NCI-H1417 treated with DMSO at 0.1 percent for 48 hours (cell line): ENCODE measurements around the gene IKZF2.

Source experiments
- DNase-seq: peaks from one replicate; lab custom pipeline; 2025; lab: John Stamatoyannopoulos, UW

Gene IKZF2

GRCh38 chr2:213151437-213152064 is at the start of gene IKZF2:
Gene IKZF2 (minus strand): TSS chr2:213151612. CDS start chr2:213148629, 2,983 bp downstream.
- DNase-seq, result peak; percentile 58

GRCh38 chr2:213199871-213200270 is 48.5 kb upstream of the IKZF2 start:
- DNase-seq, result no peak

GRCh38 chr2:213189001-213189899 is 37.8 kb upstream of the IKZF2 start:
- DNase-seq, result peak; percentile 7

DNA sequence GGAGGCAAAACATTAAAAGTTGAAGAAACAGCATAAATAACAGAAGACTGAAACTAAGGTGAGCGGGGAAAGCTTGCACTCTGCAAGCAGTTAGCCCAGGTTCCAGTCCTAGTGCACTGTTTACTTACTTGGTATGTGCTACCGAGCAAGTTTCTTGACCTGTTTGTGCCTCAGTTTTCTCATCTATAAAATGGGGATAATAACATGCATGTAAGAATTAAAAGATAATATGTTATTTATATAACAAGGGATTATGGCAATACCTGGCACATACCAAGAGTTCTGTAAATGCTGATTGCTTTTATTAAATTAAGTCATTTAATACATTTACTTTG is 37.1 kb upstream of the IKZF2 start:
- DNase-seq, result no peak

- DNase-seq, result no peak
Observed at GRCh38 chr2:213187833-213188532, 36.6 kb upstream of the IKZF2 start.

DNA sequence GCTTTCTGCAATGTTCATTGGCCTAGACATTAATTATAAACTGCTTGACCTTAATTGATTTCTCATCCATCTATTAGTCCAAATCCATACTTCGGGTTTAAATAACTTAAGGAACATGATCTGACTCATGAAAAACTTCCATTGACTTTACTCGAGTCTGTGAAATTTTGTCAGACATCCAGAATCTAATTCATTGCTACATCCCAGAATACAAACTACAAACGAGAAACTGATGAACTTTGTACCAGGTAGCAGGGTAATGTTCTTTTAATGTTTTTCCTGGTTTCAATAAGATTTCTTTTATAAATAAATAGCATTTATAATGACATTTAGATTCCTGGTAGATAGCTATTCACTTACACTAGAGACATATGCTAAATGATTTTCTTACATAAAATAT is 36.0 kb upstream of the IKZF2 start:
- no peak for DNase-seq

GRCh38 chr2:213185147-213185822 is 33.9 kb upstream of the IKZF2 start:
- no peak for DNase-seq

GRCh38 chr2:213181712-213182111 is 30.3 kb upstream of the IKZF2 start:
- no peak for DNase-seq

DNA sequence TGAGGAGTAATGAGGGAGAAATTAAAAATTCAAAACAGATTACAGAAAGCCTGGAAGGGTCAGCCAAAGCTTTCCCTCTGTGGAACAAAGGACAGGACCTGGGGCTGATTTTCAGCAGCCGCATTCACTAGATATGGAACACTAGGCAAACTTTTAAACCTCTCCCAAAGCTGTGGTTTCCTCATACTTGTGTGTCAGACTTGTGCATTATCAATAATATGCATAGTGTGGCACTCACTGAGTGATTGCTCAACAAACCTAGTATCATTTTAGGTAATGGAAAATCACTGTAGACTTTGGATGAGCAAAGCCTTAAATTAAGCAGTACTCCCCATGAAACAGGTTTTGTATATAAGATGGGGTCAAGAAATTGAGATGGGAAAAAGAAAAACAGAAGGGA is 26.3 kb upstream of the IKZF2 start:
- DNase-seq, result no peak

DNA sequence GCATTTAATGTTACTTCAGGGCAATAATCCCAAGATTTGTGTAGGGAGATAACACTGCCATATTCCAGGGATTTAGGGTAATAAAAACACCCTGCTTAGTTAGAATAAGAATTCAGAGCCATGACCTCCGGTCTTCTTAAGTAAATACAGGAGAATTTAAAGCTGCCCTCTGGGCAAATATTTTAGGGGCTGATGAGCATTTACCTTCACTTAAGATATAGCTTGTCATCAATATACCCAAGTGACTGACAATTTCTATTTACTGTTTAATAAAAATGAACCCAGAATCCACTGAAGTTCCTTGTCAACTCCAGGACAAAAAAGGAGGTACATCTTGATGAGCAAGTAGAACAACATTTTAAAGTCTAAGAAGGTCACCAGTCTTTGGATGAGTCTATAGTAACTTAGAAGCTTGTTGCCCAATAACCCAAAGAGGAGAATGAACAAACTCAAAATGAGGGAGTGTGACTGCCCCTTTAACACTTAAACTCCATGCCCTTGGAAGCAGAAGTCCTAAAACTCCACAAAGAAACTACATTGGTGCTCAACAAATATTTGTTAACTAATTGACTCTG is 24.3 kb upstream of the IKZF2 start:
- no peak for DNase-seq

DNA sequence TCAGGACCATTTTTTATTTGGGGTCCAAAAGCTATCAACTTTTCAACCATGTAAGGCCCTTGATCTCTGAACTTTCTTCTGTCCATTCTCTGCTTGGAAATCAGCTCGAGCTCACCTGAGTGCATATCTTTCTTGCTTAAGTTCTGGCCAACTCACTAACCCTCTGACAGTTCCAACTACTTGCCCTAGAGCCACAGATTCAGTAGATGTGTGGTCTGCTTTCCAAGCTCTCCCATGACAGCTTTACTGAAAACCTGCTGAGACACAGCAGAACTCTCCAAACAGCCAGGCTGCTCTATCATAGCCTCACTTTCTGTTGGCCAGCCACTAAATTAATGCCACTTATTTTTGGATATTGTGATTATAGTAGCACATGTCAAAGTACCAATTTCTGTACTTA is 21.2 kb upstream of the IKZF2 start:
- no peak for DNase-seq

GRCh38 chr2:213171147-213171546 is 19.7 kb upstream of the IKZF2 start:
- DNase-seq, result no peak

DNA sequence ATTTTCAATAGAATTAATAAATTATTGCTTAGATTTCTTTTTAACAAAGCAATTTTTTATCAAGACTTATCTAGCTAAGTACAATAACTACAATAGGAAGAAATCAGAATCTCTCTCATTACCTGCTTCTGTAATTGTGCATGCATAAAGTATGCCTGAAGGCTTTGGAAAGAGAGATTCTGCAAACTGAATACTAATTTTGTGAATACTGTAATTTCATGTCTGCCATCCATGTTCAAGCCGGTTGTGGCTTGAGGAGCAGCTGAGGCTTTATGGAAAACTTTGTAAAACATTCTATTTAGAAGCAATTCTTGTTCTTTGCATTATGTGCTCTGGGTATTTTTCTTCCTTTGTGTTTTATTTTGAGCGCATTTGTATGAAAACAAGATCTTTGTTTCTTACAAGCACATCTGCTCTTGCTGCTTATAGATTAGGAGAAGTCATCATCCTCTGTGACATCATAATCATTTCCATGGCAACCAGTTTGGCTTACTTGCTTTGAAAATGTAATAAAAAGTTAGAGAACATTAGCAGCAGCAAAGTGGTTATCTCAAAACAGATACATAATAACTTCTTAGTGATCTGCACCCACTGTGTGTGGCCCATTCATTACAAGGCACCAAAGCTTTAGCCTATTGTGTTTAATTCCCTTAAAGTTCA is 16.0 kb upstream of the IKZF2 start:
- DNase-seq, result no peak

DNA sequence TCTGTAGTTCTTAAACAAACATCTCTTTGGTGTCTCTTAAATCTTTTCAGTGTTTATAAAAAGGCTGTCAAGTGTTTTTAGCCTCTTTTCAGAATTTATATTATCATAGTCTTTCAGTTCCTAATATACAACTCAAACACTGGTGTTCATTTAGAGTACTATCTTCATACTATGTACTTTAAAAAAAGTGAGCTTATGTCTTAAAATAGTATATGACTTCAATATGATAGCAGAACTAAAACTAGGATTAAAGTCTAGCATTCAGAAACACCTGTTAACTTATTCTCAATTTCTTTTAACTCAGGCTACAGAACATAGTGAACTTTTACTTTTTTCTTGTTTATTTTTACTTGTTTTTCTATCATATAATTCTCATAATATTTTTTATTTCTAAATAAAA is 14.7 kb upstream of the IKZF2 start:
- DNase-seq, result no peak

DNA sequence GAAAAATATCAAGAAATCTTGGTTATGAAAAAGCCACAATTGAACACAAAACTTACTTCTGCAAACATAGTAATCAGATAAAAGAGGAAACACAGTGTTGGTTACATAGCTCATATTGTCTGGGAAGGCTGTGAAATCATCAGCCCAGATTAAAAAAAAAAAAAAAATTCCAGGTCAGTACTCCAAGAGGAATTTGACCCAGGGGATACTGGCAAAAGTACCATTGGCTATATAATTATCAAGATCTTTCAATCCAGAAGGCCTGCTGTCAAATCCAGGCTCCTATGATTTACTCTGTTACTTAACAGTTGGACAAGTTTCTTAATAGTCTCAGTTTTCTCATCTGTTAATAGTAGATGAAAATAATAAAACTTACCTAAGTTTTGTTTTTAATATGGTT is 12.9 kb upstream of the IKZF2 start:
- DNase-seq, result no peak

DNA sequence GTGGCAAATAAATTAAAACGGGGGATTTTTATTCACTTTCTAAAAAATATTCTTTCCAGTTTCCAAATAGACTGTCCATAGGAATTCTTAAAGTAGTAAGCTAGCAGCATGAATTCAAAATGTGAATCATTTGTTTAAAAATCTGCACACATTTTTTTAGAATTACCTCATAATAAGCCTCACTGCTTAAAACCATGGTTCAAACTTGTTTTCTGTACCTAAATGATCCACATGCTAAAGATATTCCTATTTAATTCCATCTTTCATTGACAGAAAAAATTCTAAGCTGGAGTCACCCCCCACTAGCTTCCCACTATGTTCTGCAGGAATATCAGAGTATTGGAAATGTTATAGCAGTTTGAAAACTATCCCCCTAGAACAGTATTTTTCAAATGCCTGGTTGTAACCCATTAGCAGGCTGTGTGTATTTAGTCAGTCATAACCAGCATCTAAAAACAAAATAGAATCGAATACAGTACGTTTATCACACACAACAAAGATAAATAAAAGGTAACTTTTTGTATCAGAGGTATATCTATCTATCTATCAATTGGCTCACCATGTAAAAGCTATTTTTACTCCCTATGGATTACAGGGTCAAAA is 11.2 kb upstream of the IKZF2 start:
- DNase-seq, result no peak

DNA sequence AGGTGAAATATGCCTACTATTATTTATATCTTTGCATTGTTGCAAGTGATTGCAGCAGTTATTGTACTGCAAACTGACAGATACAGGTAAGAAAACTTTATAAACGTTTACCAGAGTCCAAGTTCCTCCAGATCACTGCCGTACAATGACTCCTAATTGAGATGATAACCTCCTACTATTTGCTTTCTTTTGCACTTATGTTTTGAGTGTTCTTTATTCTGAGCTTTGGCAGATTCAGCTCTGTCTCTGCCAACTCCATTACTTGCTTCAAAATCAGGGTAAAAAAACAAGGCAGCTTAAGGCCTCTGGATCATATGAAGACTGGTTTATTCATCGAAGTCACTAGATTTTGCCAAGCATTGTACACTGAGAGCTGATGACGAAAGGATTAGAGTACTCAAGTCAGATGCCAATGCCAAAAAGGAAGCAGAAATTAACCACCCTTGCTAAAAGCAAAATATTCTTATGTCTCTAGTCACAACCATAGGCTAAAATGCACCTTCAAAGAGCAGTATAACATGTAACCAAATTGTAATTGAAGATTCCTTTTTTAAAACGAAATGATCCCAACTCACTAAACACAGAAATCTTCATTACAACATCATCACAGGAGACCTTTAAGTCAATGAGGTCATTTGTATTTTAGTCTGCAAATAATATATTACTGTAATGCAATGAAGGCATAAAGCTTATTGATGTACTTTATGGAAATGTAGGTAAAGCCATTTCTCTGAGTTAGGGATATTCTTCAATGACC is 10.5 kb upstream of the IKZF2 start:
- no peak for DNase-seq

GRCh38 chr2:213159768-213160167 is 8.4 kb upstream of the IKZF2 start:
- no peak for DNase-seq

- no peak for DNase-seq
Observed at GRCh38 chr2:213157242-213157641, 5.8 kb upstream of the IKZF2 start.

DNA sequence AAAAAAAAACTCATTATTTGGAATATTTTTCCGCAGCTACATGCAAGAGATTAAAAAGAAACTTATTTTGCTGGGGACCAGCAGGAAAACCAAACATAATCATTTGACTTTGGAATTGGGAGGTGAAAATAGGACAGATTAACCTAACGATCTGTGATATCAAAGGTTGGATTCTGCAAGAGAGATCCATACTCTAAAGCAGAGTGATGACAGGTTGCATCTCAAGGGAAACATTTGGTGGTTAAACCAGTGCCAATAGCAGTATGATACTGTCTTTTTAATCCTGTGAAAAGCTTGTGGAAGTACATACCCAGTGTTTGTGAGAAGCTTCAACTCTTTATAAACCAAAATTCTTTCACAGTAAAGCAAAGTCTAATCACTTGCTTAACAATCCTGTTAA is 5.3 kb upstream of the IKZF2 start:
- no peak for DNase-seq
